ENCODE measurements around the gene CEP20.
"Not testable (repeated sequence)": the region's sequence is repeated elsewhere in the genome, so short reads cannot be mapped to it uniquely, and the experiment has no call there.

CEP20 gene

DNA sequence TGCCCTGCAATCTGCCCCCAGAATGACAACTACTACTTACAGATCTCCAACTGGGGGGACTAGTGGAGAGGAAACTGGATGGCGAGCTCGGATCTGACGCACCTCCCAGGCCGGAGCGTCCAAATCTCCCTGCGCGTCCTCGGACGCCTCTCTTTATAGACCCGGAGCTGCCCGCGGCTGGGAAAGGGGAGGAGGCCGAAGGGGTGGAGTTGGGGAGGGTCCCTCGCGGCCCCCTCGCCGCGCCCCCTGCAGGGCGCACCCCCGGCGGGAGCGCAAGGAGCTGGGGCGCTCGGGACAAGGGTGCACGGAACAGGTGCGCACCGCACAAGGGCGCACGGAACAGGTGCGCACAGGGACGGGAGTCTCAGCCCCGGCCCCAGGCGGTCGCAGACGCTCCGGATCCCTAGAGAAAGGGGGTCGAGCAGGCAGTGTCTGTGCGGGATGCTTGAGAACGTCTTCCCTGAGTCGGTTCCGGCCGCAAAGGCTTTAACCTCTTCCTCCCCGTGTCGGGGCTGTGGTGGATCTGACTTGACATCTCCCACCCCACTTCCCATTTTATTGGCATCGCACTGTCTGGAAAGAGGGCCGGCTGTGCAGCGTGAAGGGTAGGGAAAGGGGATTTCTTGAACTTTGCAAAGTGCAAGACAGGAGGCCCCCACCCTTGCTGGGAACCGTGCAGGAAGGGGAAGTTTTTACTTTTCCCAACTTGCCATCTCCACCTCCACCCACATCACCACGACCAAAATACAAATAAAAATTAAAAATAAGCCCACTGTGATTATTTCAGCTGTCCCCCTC, 31.3 kb downstream of the CEP20 start, which contains the start of gene MYH11:
MYH11 (minus strand) TSS at position 128 of the 798 bp plus-strand sequence. CDS start 18,776 bp downstream, outside the sequence.
- no peak for DNase-seq

DNA sequence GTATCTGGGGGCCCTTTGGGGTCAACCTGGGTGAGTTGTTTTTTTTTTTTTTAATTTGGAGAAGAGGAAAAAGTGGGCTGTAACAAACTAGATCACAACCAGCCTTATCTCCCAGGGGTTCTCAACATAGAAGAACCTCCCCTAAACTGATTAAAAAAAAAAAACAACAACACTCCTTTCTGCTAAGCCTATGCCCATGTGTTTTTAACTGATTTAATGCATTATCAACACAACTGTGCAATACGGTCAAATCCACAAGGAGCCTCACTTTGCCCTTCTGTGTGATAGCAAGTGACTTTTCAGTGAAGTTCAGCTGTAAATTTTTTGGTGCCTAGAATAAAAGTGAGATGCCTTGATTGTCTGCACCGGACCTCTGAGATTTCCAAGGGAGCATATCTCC, 32.2 kb downstream of the CEP20 start:
- no peak for DNase-seq

- no peak for DNase-seq
These were observed 32.7 kb downstream of the CEP20 start for GRCh38 chr16:15855704-15856003.

GRCh38 chr16:15854906-15855703, 33.3 kb downstream of the CEP20 start:
- no peak for DNase-seq

GRCh38 chr16:15854061-15854460, 34.3 kb downstream of the CEP20 start:
- DNase-seq: no peak

GRCh38 chr16:15853021-15853420, 35.4 kb downstream of the CEP20 start:
- DNase-seq: no peak

DNA sequence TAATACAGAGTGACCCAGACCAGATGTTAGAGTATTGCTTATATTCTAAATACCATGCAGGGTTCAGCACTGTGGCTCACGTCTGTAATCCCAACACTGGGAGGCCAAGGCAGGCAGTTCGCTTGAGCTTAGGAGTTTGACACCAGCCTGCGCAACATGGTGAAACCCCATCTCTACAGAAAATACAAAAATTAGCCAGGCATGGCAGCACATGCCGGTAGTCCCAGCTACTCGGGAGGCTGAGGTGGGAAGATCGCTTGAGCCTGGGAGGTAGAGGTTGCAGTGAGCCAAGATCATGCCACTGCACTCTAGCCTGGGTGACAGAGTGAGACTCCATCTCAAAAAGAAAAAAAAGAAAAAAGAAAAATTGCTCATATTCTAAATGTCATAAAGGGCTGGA, 37.8 kb downstream of the CEP20 start:
- not testable (repeated sequence) for DNase-seq

DNA sequence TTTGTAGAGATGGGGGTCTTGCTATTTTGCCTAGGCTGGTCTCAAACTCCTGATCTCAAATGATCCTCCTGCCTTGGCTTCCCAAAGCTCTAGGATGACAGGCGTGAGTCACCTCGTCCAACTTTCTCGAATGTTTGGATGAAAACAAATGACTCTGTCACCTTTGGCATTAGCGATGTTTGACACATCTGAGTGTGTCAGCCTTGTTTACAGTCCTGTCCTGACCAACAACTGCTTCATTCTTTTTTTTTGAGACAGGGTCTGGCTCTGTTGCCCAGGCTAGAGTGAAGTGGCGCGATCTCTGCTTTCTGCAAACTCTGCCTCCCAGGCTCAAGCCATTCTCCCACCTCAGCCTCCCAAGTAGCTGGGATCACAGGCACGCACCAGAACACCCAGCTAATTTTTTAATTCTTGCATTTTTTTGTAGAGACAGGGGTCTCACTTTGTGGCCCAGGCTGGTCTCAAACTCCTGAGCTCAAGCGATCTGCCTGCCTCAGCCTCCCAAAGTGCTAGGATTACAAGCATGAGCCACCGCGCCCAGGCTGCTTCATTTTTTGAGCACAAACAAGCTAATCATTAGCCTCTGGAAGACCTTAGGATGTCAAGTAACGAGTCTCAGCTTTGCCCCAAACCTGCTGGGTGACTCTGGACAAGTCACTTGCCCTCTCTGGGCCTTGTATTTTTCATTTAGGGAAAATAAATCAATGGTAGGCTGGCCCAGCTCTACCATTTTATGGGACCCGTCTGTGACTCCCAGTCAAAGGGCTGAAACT, 39.0 kb downstream of the CEP20 start:
- no peak for DNase-seq

GRCh38 chr16:15847611-15848175, 40.7 kb downstream of the CEP20 start:
- no peak for DNase-seq

DNA sequence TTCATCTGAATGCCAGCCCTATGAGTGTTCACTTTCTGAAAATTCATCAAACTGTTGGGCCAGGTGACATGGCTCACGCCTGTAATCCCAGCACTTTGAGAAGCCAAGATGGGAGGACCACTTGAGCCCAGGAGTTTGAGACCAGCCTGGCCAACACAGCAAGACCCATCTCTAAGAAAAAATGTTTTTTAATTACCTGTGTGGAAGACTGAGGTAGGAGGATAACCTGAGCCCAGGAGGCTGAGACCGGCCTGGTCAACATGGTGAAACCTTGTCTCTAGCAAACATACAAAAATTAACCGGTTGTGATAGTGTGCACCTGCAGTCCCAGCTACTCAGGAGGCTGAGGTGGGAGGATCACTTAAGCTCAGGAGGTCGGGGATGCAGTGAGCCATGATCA, 41.9 kb downstream of the CEP20 start:
- DNase-seq: no peak

DNA sequence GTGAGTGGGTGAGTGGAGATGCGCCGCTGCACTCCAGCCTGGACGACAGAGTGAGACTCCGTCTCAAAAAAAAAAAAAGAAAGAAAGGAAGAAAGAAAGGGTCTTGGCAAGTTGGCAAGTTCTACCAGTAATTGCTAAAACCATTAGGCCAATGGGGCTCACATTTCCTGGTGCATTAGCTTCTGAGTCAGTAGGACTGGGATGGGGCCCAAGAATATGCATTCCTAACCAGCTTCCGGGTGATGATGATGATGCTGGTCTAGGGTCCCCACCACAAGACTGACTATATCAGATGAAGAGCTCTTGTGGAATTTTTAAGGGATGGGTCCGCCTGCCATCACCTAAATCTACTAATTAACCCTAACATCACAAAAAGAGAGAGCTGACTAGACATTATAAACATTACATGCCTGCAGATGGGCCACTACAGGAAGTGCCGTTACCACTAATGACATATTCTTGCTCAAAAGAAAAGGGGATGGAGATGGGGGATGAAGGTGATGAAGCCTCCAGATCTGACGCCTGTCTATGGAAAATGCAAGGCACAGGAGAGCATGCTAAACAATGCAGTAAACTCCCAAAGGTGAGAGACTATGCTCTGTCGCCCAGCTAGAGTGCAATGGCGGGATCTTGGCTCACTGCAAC, 44.6 kb downstream of the CEP20 start:
- DNase-seq: no peak

DNA sequence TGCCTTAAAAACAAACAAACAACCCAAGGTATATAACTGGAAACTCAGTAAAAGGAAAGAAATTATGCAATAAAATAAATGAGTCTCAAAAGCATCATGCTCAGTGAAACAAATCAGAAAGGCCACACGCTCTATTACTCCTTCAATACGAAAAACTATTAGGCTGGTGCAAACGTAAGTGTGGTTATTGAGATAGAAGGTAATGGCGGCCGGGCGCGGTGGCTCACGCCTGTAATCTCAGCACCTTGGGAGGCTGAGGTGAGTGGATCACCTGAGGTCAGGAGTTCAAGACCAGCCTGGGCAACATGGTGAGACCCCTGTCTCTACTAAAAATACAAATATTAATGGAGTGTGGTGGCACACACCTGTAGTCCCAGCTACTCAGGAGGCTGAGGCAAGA, 49.2 kb downstream of the CEP20 start:
- DNase-seq: not testable (repeated sequence)

DNA sequence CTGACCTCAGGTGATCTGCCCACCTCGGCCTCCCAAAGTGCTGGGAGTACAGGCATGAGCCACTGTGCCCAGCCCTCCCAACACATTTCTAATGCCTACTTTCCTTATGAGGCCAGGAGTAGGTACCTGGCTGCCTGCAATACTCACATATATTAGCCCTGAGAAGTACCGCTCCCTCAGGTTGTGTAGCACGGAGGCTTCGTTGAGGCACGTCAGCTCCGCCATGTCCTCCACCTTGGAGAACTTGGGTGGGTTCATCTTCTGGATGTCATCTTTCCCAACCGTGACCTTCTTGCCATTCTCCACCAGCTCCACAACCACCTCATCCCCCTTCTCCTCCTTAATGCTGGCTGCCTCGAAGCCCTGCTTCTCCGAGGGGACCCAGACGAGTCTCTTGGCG, 50.6 kb downstream of the CEP20 start:
- no peak for DNase-seq

DNA sequence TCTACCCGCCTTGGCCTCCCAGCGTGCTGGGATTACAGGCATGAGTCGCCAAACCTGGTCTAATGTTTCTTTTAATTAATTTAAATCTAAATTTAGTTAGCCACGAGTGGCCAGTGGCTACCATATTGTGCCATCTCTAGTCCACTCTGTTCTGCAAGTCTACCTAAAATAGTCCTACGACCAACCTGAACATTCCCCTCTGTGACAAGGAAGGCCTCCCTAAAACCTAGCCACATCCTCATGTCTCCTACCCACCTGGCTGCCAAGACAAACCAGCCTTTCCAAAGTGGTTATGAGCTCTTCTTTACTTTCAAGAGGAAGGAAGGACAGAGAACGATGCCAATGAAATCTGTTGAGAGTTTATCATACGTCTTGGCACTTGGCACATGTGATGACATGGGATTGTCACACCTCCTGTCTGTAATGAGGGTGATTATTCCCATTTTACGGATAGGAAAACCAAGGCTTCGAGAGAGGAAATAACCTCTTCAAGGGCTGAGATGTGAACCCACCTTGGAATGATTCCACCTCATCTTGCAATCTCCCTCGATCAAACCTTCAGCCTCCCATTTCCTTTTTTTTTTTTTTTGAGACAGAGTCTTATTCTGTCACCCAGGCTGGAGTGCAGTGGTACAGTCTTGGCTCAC, 51.3 kb downstream of the CEP20 start:
- no peak for DNase-seq

GRCh38 chr16:15836074-15836473, 52.3 kb downstream of the CEP20 start:
- no peak for DNase-seq

GRCh38 chr16:15835136-15835878, 53.1 kb downstream of the CEP20 start:
- DNase-seq: no peak

- no peak for DNase-seq
These were observed 53.9 kb downstream of the CEP20 start for GRCh38 chr16:15834502-15834901.

GRCh38 chr16:15833541-15833940, 54.9 kb downstream of the CEP20 start:
- no peak for DNase-seq

GRCh38 chr16:15832241-15832640, 56.2 kb downstream of the CEP20 start:
- no peak for DNase-seq

GRCh38 chr16:15830832-15831451, 57.5 kb downstream of the CEP20 start:
- DNase-seq: no peak

DNA sequence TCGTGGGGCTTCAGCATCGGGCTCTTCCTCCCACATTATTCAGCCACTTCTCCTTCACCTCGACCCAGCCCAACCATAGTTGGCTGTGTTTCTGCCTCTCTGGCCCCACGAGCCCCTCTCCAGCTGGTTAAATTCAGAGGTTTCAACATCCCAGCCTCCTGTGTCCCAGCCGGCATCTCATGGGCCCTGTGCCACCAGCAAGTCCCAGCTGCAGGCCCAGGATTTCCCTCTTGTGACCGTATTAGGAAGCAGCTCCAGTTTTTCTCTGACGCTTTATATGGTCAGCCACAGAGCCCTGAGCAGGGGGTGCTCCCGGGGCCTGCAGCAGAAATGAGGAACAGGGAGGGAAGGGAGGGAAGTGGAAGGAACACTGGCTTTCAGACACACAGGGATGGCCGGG, 58.9 kb downstream of the CEP20 start:
- DNase-seq: no peak

All from activated T-cell treated with anti-CD3 and anti-CD28 coated beads, Interleukin-2, amount 50 U/mL, for 1 hour (primary cell).